ENCODE data around the gene SLC46A1.

SLC46A1 gene

DNA sequence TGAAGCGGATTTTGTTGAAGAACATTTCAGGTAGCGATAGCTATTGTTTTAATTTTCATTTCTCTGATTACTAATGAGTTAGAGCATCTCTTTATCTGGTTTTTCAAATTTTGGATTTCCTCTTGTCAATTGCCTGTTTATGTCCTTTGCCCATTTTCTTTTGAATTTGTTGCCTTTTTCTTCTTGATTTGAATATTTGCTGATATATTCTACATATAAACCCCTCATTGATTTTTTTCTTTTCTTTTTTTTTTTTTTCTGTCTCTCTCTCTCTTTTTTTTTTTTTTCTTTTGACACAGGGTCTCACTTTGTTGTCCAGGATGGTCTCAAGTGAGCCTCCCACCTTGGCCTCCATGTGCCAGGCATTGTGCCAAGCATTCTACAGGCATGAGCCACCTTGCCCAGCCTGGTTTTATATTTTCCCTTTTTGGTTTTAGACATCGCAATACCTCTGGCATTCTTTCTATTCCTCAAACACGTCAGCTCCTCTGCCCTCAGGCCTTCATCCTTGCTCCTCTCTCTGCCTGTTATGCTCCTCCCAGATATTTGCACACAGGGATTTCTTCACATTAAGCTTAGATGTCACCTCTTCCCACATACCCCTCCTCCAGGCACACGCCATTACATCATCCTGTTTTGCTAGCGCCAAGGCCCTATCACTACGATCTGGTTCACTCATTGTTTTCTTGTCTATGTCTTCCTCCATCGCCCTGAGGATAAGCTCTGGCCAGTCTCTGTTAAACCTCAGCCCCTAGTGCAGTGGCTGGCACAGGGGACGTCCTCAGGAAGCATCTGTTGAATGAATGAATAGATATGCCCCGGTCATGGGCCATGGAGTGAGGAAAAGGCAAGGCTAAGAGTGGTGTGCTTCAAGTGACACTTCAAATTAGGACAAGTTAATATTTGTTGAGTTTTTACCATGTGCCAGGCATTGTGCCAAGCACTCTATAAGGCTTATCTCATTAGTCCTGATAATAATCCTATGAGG is 25.9 kb downstream of the SLC46A1 start:
- Histone ChIP-seq H3K27me3 (ENCODE audit: control insufficient read depth in 3 of 3, insufficient read depth in 3 of 3, low read depth in 1 of 3, low read length in 3 of 3) (peaks cover 0 to 37% (median 12%) of the 10 kb centered on the region in 3 experiments), H3K9me3 (replicated peaks in 1 of 2; ENCODE audit: control insufficient read depth in 2 of 2, insufficient read depth in 1 of 2, low read depth in 1 of 2, low read length in 2 of 2) (peaks cover 0 to 3% of the 10 kb centered on the region in 2 donors), H3K27ac (replicated peaks; ENCODE audit: low read length) (no peak overlapping the region), H3K14ac (ENCODE audit: low read length) (no peak overlapping the region), H3K4ac (ENCODE audit: low read length) (no peak overlapping the region), H3K4me2 (ENCODE audit: insufficient read depth, low read length, poor library complexity, severe bottlenecking) (no peak overlapping the region), H2BK15ac (ENCODE audit: low read length) (no peak overlapping the region), H2AK5ac (ENCODE audit: low read depth, low read length) (no peak overlapping the region), H3K36me3 (replicated peaks in 1 of 2; ENCODE audit: control insufficient read depth in 2 of 2, insufficient read depth in 2 of 2, low read length in 2 of 2) (peaks cover 3 to 37% of the 10 kb centered on the region in 2 donors), H4K8ac (ENCODE audit: low read depth, low read length) (no peak overlapping the region), H2BK120ac (ENCODE audit: low read depth, low read length) (no peak overlapping the region), H4K91ac (ENCODE audit: low read depth, low read length, poor library complexity) (no peak overlapping the region), H2BK5ac (ENCODE audit: low read length) (no peak overlapping the region), H3K23ac (ENCODE audit: low read depth, low read length, poor library complexity) (no peak overlapping the region), H3K4me3 (ENCODE audit: low read length in 2 of 2) (no peak overlapping the region), H3K4me1 (ENCODE audit: control insufficient read depth in 2 of 2, insufficient read depth in 1 of 2, low read depth in 1 of 2, low read length in 2 of 2) (peaks cover 0 to 7% of the 10 kb centered on the region in 2 donors), H3K9ac (ENCODE audit: low read depth, low read length, poor library complexity) (no peak overlapping the region), H3K79me1 (ENCODE audit: low read depth, low read length) (no peaks in the 10 kb centered on the region), H3K18ac (ENCODE audit: low read length) (no peak overlapping the region), H2AFZ (ENCODE audit: low read length) (no peak overlapping the region), H2BK12ac (ENCODE audit: low read length) (no peak overlapping the region)
- DNase-seq (ENCODE audit: low spot score), result no peak
- WGBS, 2 donors (ENCODE audit: extremely low coverage in 2 of 2, insufficient read length in 2 of 2, insufficient replicate concordance in 1 of 2), result no CpG with 5 or more reads among the region's 10 CpGs

DNA sequence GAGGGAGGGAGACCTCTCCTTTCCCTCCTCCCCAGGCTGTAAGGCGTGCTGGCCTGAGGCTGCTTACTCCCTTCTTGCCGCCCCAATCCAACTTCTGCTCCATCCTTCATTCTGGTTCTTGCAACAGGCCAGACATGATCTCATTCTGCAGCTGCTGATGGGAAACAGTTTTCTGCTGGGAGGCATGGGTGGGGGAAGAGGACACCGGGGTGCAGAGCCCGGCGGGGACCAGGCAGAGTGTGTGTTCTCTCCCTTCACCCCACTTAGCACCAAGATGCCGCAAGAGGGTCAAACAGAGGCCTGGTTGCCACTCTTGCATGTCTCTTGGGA is 33.1 kb downstream of the SLC46A1 start:
- DNase-seq (ENCODE audit: low spot score), result no peak
- Histone ChIP-seq H3K14ac (ENCODE audit: low read length) (no peak overlapping the region), H2BK5ac (ENCODE audit: low read length) (no peak overlapping the region), H2BK12ac (ENCODE audit: low read length) (no peak overlapping the region), H4K8ac (ENCODE audit: low read depth, low read length) (no peak overlapping the region), H3K9me3 (replicated peaks in 1 of 2; ENCODE audit: control insufficient read depth in 2 of 2, insufficient read depth in 1 of 2, low read depth in 1 of 2, low read length in 2 of 2) (no peaks in the 10 kb centered on the region), H2BK15ac (ENCODE audit: low read length) (no peak overlapping the region), H3K4ac (ENCODE audit: low read length) (no peak overlapping the region), H2AFZ (ENCODE audit: low read length) (no peak overlapping the region), H3K9ac (ENCODE audit: low read depth, low read length, poor library complexity) (no peak overlapping the region), H2AK5ac (ENCODE audit: low read depth, low read length) (no peak overlapping the region), H3K27me3 (ENCODE audit: control insufficient read depth in 3 of 3, insufficient read depth in 3 of 3, low read depth in 1 of 3, low read length in 3 of 3) (peaks cover 0 to 16% (median 0%) of the 10 kb centered on the region in 3 experiments), H3K4me3 (ENCODE audit: low read length in 2 of 2) (peak overlapping the region in 1 of 2 donors; percentile 97), H2BK120ac (ENCODE audit: low read depth, low read length) (no peak overlapping the region), H3K4me1 (ENCODE audit: control insufficient read depth in 2 of 2, insufficient read depth in 1 of 2, low read depth in 1 of 2, low read length in 2 of 2) (peaks cover 24 to 25% of the 10 kb centered on the region in 2 donors), H3K27ac (replicated peaks; ENCODE audit: low read length) (no peak overlapping the region), H3K23ac (ENCODE audit: low read depth, low read length, poor library complexity) (no peak overlapping the region), H3K18ac (ENCODE audit: low read length) (no peak overlapping the region), H3K36me3 (replicated peaks in 1 of 2; ENCODE audit: control insufficient read depth in 2 of 2, insufficient read depth in 2 of 2, low read length in 2 of 2) (peaks cover 0 to 13% of the 10 kb centered on the region in 2 donors), H3K4me2 (ENCODE audit: insufficient read depth, low read length, poor library complexity, severe bottlenecking) (no peak overlapping the region), H4K91ac (ENCODE audit: low read depth, low read length, poor library complexity) (no peak overlapping the region), H3K79me1 (ENCODE audit: low read depth, low read length) (peaks cover 3% of the 10 kb centered on the region)
- no CpG with 5 or more reads among the region's 6 CpGs for WGBS, 2 donors (ENCODE audit: extremely low coverage in 2 of 2, insufficient read length in 2 of 2, insufficient replicate concordance in 1 of 2)

GRCh38 chr17:28372203-28372944 is 33.6 kb downstream of the SLC46A1 start:
- Histone ChIP-seq H3K79me1 (ENCODE audit: low read depth, low read length) (peaks cover 3% of the 10 kb centered on the region), H3K4me2 (ENCODE audit: insufficient read depth, low read length, poor library complexity, severe bottlenecking) (peak overlapping the region; percentile 96), H3K36me3 (replicated peaks in 1 of 2; ENCODE audit: control insufficient read depth in 2 of 2, insufficient read depth in 2 of 2, low read length in 2 of 2) (peaks cover 0 to 12% of the 10 kb centered on the region in 2 donors), H2AK5ac (ENCODE audit: low read depth, low read length) (peak overlapping the region; percentile 20), H3K4ac (ENCODE audit: low read length) (no peak overlapping the region), H3K23ac (ENCODE audit: low read depth, low read length, poor library complexity) (peak overlapping the region; percentile 60), H3K27ac (replicated peaks; ENCODE audit: low read length) (no peak overlapping the region), H3K4me3 (ENCODE audit: low read length in 2 of 2) (peak overlapping the region; percentile 79 to 97), H2BK12ac (ENCODE audit: low read length) (no peak overlapping the region), H2BK120ac (ENCODE audit: low read depth, low read length) (no peak overlapping the region), H3K9ac (ENCODE audit: low read depth, low read length, poor library complexity) (peak overlapping the region; percentile 80), H4K91ac (ENCODE audit: low read depth, low read length, poor library complexity) (peak overlapping the region; percentile 39), H2AFZ (ENCODE audit: low read length) (peak overlapping the region; percentile 97), H2BK15ac (ENCODE audit: low read length) (no peak overlapping the region), H4K8ac (ENCODE audit: low read depth, low read length) (no peak overlapping the region), H3K27me3 (ENCODE audit: control insufficient read depth in 3 of 3, insufficient read depth in 3 of 3, low read depth in 1 of 3, low read length in 3 of 3) (peaks cover 0 to 16% (median 0%) of the 10 kb centered on the region in 3 experiments), H3K4me1 (ENCODE audit: control insufficient read depth in 2 of 2, insufficient read depth in 1 of 2, low read depth in 1 of 2, low read length in 2 of 2) (peaks cover 24 to 25% of the 10 kb centered on the region in 2 donors), H3K14ac (ENCODE audit: low read length) (no peak overlapping the region), H3K18ac (ENCODE audit: low read length) (peak overlapping the region; percentile 92), H2BK5ac (ENCODE audit: low read length) (peak overlapping the region; percentile 62), H3K9me3 (replicated peaks in 1 of 2; ENCODE audit: control insufficient read depth in 2 of 2, insufficient read depth in 1 of 2, low read depth in 1 of 2, low read length in 2 of 2) (no peaks in the 10 kb centered on the region)
- no CpG with 5 or more reads among the region's 53 CpGs for WGBS, 2 donors (ENCODE audit: extremely low coverage in 2 of 2, insufficient read length in 2 of 2, insufficient replicate concordance in 1 of 2)
- no peak for DNase-seq (ENCODE audit: low spot score)

All from neuronal stem cell (in vitro differentiated cells).